K562 (cell line): ENCODE measurements around the gene AKAP6. TPM values are rescaled to one million over a fixed set of nuclear protein-coding genes. Genes with fewer than 3 reads are reported as not detected.

Source experiments
- ATAC-seq: fragments of 200-7000 bp; cut with Tn5 transposase; 3 replicates; pipeline ENCODE4 v1.9.1; 2020; ENCODE audit warnings: moderate library complexity
- BruUV-seq: library from RNA; stranded (reverse); fragments of 400-500 nt; replicated peaks from 2 replicates; lab custom pipeline; 2021; lab: Mats Ljungman, UMichigan
- CTCF ChIA-PET: fragments of 300-600 bp; formaldehyde crosslinking; extraction: SDS; loops from one replicate; lab custom pipeline; 2021; ENCODE audit warnings: low intra/inter-chr PET ratio; lab: Yijun Ruan, JAX
- POLR2A ChIA-PET: fragments of 300-600, 350-650 bp; sonication (Branson Sonifier 250); formaldehyde crosslinking; extraction: SDS; loops from one replicate; lab custom pipeline; 2021; ENCODE audit warnings: antibody characterized with exemption, inconsistent platforms; lab: Yijun Ruan, JAX
- DNase-seq, 4 experiments: peaks; one replicate each; pipeline versions ENCODE4 v3.0.0 to v3.0.0-alpha.2; 2011 to 2018; ENCODE audit warnings: low spot score in 3 of 4, mixed read lengths in 3 of 4; ENCODE audit errors: extremely low read depth in 1 of 4
- FAIRE-seq: peaks from 2 replicates; lab custom pipeline; 2011; peaks lifted over from hg19 to GRCh38; lab: Jason Lieb, UNC
- H2AFZ ChIP-seq: 2 replicates; pipeline ENCODE4 v1.6.0; 2011; ENCODE audit warnings: low read depth, low read length, control low read depth, inconsistent platforms
- H3K27ac ChIP-seq: fragments of 200-600 bp; 3 replicates; pipeline ENCODE4 v1.8.0; 2011; ENCODE audit warnings: low read depth, mild to moderate bottlenecking, control low read depth, inconsistent platforms, low read length, moderate library complexity, mixed read lengths; ENCODE audit errors: extremely low read depth
- H3K27me3 ChIP-seq, 2 experiments: fragments of 300-600 bp in 1 of 2; 2 replicates in 1 of 2; 3 replicates in 1 of 2; pipeline versions ENCODE4 v1.6.0 to v1.8.0; 2011; ENCODE audit warnings: inconsistent platforms in 2 of 2, low read length in 2 of 2, mild to moderate bottlenecking in 1 of 2, mixed read lengths in 1 of 2, moderate library complexity in 1 of 2; ENCODE audit not compliant: control insufficient read depth in 2 of 2, insufficient read depth in 2 of 2
- H3K36me3 ChIP-seq: fragments of 300-600 bp; 3 replicates; pipeline ENCODE4 v1.8.0; 2011; ENCODE audit warnings: mild to moderate bottlenecking, low read length, inconsistent platforms; ENCODE audit not compliant: control insufficient read depth, insufficient read depth
- H3K4me1 ChIP-seq, 2 experiments: fragments of 200-600 bp in 1 of 2; replicated peaks in 1 of 2; 2 replicates in 1 of 2; 3 replicates in 1 of 2; pipeline versions ENCODE4 v1.5.1 to v1.8.0; 2011; ENCODE audit warnings: inconsistent platforms in 2 of 2, low read length in 2 of 2, mild to moderate bottlenecking in 1 of 2, mixed read lengths in 1 of 2, moderate library complexity in 1 of 2; ENCODE audit not compliant: control insufficient read depth in 2 of 2, insufficient read depth in 2 of 2
- H3K4me2 ChIP-seq: 2 replicates; pipeline ENCODE4 v1.6.1; 2011; ENCODE audit warnings: low read length, control low read depth, inconsistent platforms, mixed read lengths; ENCODE audit not compliant: insufficient read depth
- H3K4me3 ChIP-seq: fragments of 200-600 bp; sonication (generic), shearing (Covaris generic); 2 replicates; pipeline ENCODE4 v1.5.1; 2016; ENCODE audit warnings: control low read depth, inconsistent platforms
- H3K79me2 ChIP-seq: fragments of 200-600 bp; 3 replicates; pipeline ENCODE4 v1.8.0; 2011; ENCODE audit warnings: low read length, inconsistent platforms; ENCODE audit not compliant: control insufficient read depth, insufficient read depth
- H3K9ac ChIP-seq, 2 experiments: 2 replicates each; pipeline versions ENCODE4 v1.6.0 to v1.6.1; 2011; ENCODE audit warnings: low read depth in 2 of 2, low read length in 2 of 2, control low read depth in 1 of 2, inconsistent platforms in 1 of 2, mild to moderate bottlenecking in 1 of 2, mixed read lengths in 1 of 2; ENCODE audit not compliant: insufficient read depth in 1 of 2
- H3K9me1 ChIP-seq: one replicate; pipeline ENCODE4 v1.6.0; 2011; ENCODE audit warnings: inconsistent platforms, mild to moderate bottlenecking, low read length, moderate library complexity; ENCODE audit not compliant: control insufficient read depth, insufficient read depth
- H3K9me3 ChIP-seq: replicated peaks from 2 replicates; pipeline ENCODE4 v1.5.1; 2011; ENCODE audit warnings: low read depth, low read length, inconsistent platforms; ENCODE audit not compliant: control insufficient read depth, insufficient read depth
- H4K20me1 ChIP-seq: replicated peaks from 2 replicates; pipeline ENCODE4 v1.6.1; 2011; ENCODE audit warnings: low read length, inconsistent platforms, mixed read lengths; ENCODE audit not compliant: control insufficient read depth, insufficient read depth
- CBX3 ChIP-seq, 2 experiments: IDR thresholded peaks; 1 replicate in 1 of 2; 2 replicates in 1 of 2; pipeline ENCODE4 v1.6.1; 2012; ENCODE audit warnings: inconsistent platforms in 2 of 2, low read length in 2 of 2, borderline replicate concordance in 1 of 2, control low read depth in 1 of 2
- FIP1L1 ChIP-seq: fragments of 200-400 bp; formaldehyde crosslinking; IDR thresholded peaks from 2 replicates; pipeline ENCODE4 v1.6.1; 2018; ENCODE audit warnings: mild to moderate bottlenecking, low read depth, low read length; ENCODE audit not compliant: poor library complexity, severe bottlenecking
- HDAC6 ChIP-seq: IDR thresholded peaks from 2 replicates; pipeline ENCODE4 v1.6.1; 2012; ENCODE audit warnings: low read depth, mild to moderate bottlenecking, control low read depth, inconsistent platforms, low read length, moderate library complexity
- HDAC8 ChIP-seq: fragments of 450-650 bp; IDR thresholded peaks from 2 replicates; pipeline ENCODE4 v1.6.1; 2016; ENCODE audit warnings: mild to moderate bottlenecking, missing genetic modification characterization, moderate library complexity, missing compliant biosample characterization
- HSF4 ChIP-seq: fragments of 250-450 bp; sonication (Bioruptor Pico); IDR thresholded peaks from 2 replicates; pipeline ENCODE4 v2.1.2; 2022; ENCODE audit warnings: mild to moderate bottlenecking, moderate library complexity, borderline replicate concordance
- ILF3 ChIP-seq: fragments of 450-650 bp; IDR thresholded peaks from 2 replicates; pipeline ENCODE4 v1.6.1; 2018; ENCODE audit warnings: antibody characterized with exemption, mild to moderate bottlenecking, moderate library complexity, borderline replicate concordance
- KDM4B ChIP-seq, 2 experiments: fragments of 450-650 bp in 1 of 2; sonication (generic) in 1 of 2; IDR thresholded peaks; 2 replicates each; pipeline ENCODE4 v1.6.1; 2016 to 2017; ENCODE audit warnings: borderline replicate concordance in 2 of 2, antibody characterized with exemption in 1 of 2, low read depth in 1 of 2, mild to moderate bottlenecking in 1 of 2
- MCM3 ChIP-seq: fragments of 450-650 bp; IDR thresholded peaks from 2 replicates; pipeline ENCODE4 v1.6.1; 2016
- MEF2D ChIP-seq: conservative IDR thresholded peaks from 2 replicates; pipeline ENCODE4 v1.6.1; 2016; ENCODE audit warnings: low read depth, missing genetic modification characterization, missing compliant biosample characterization
- NCOR1 ChIP-seq: fragments of 450-650 bp; IDR thresholded peaks from 2 replicates; pipeline ENCODE4 v1.6.1; 2016; ENCODE audit warnings: mild to moderate bottlenecking, moderate library complexity
- RB1 ChIP-seq: fragments of 450-650 bp; IDR thresholded peaks from 2 replicates; pipeline ENCODE4 v1.6.1; 2017; ENCODE audit warnings: low read depth, mild to moderate bottlenecking
- RERE ChIP-seq: sonication (generic); formaldehyde crosslinking; IDR thresholded peaks from 2 replicates; pipeline ENCODE4 v1.8.0; 2023; ENCODE audit warnings: missing genetic modification reagents, mild to moderate bottlenecking, borderline replicate concordance
- TRIM24 ChIP-seq, 2 experiments: fragments of 450-650 bp; IDR thresholded peaks; 2 replicates each; pipeline ENCODE4 v1.6.1; 2016
- ZNF583 ChIP-seq: fragments of 250-450 bp; sonication (Bioruptor Pico); IDR thresholded peaks from 2 replicates; pipeline ENCODE4 v1.4.0; 2020
- WGBS: fragments of 100-300 bp; shearing (Covaris generic); methylation state at CpG from one replicate; pipeline ENCODE4 v1.1.6; 2016; ENCODE audit warnings: low coverage, mixed read lengths; ENCODE audit not compliant: insufficient coverage; ENCODE audit errors: missing lambda C conversion rate; 5-methylcytosine and 5-hydroxymethylcytosine counted together
- in situ Hi-C: fragments of 300-500 bp; cut with MboI; formaldehyde crosslinking; loops from 4 replicates; pipeline ENCODE4 v1.15.0; 2018; ENCODE audit warnings: inconsistent platforms, mixed read lengths
- intact Hi-C: fragments of 100-400 bp; cut with micrococcal nuclease; formaldehyde crosslinking; loops from 2 replicates; pipeline ENCODE4 v1.14.2; 2022
- polyA plus RNA-seq, 8 experiments: library from polyadenylated mRNA; depleted of rRNA in 4 of 8; stranded (reverse) in 5 of 8; unstranded in 3 of 8; fragments of >200 nt; fragmentation: Nextera tagmentation in 2 of 8; fragmentation: Illumina TruSeq in 1 of 8; extraction: Ambion mirVana in 2 of 8; extraction: Trizol in 1 of 8; gene quantifications; 2 replicates each; pipeline versions ENCODE4 v1.2.1 to v1.2.3, GENCODE V29; 2011 to 2014; ENCODE audit warnings: inconsistent platforms in 1 of 8, missing spikeins in 1 of 8
- total RNA-seq, 7 experiments: library from RNA; depleted of rRNA in 6 of 7; stranded (reverse); fragments of >200 nt in 6 of 7; fragmentation: Illumina TruSeq in 2 of 7; extraction: Trizol in 2 of 7; gene quantifications; 2 replicates each; pipeline versions ENCODE4 v1.2.1 to v1.2.3, GENCODE V29; 2011 to 2021; ENCODE audit warnings: low replicate concordance in 1 of 7
- TF ChIP-seq, protein P1 (sequence below): sonication (generic); formaldehyde crosslinking; IDR thresholded peaks from 2 replicates; pipeline ENCODE4 v1.4.0; 2020; ENCODE audit warnings: mild to moderate bottlenecking, missing genetic modification reagents
- TF ChIP-seq, protein P2 (sequence below), 2 experiments: fragments of 250-450 bp in 1 of 2; fragments of 450-650 bp in 1 of 2; sonication (Bioruptor Pico) in 1 of 2; IDR thresholded peaks; 2 replicates each; pipeline versions ENCODE4 v1.6.1 to v1.8.0; 2016 to 2021; ENCODE audit warnings: mild to moderate bottlenecking in 2 of 2, moderate library complexity in 2 of 2, missing compliant biosample characterization in 1 of 2, missing genetic modification characterization in 1 of 2

The AKAP6 gene
- total and polyA plus RNA-seq, 9 of the 15 experiments (the other 6 are each of a cell fraction or from before 2014, with no cell fraction given): 0.03 to 1.7 (median 0.48) TPM

DNA sequence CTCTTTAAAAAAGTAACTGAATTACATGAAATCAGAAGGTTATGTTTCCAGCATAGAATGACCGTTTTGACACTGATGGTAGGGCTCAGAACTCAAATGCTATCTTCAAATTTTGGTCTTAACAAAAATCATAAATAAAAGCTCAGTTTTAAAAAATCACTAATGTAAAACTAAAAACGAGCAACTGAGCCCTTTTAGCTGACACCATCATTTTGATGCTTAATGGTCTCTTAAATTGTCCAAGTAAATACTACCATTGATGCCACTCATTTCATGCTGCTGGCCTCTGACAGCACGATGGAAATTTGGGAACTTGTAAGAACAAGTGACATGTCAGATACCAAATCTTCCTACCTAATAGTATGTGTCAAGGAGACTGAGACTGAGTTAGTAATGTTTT, 205.0 kb downstream of the AKAP6 start:
- ATAC-seq (no peak), DNase-seq (no peak), FAIRE-seq (no peak)
- Histone ChIP-seq H3K4me3 (no peak overlapping the region), H3K4me2 (no peak overlapping the region), H3K9ac (no peak overlapping the region), H2AFZ (no peak overlapping the region), H3K27me3 (no peaks in the 10 kb centered on the region; a peak in 1 of 5 replicates), H4K20me1 (no peaks in the 10 kb centered on the region), H3K36me3 (no peaks in the 10 kb centered on the region), H3K9me1 (no peaks in the 10 kb centered on the region), H3K79me2 (no peaks in the 10 kb centered on the region), H3K4me1 (no peaks in the 10 kb centered on the region), H3K27ac (no peak overlapping the region), H3K9me3 (no peaks in the 10 kb centered on the region)
- in situ Hi-C loops: no loop called here
- BruUV-seq: no TSS peak
- ChIA-PET CTCF (no interaction called here), POLR2A (no interaction called here)
- intact Hi-C loops: no loop called here
- TF ChIP-seq HDAC6 (no peak), CBX3 (IDR thresholded peaks at IDR 0.05; ENCODE audit: borderline replicate concordance in 1 of 2, low read length in 2 of 2) (no peak), MCM3 (no peak), RB1 (no peak), HDAC8 (no peak), ILF3 (no peak), RERE (CRISPR knock-in tag) (no peak), KDM4B (IDR thresholded peaks at IDR 0.05; ENCODE audit: borderline replicate concordance in 2 of 2, low read depth in 1 of 2) (no peak), HSF4 (no peak), MEF2D (no peak), NCOR1 (no peak), ZNF583 (no peak), TRIM24 (IDR thresholded peaks at IDR 0.05) (no peak), FIP1L1 (no peak)
- TF ChIP-seq, protein P1, sequence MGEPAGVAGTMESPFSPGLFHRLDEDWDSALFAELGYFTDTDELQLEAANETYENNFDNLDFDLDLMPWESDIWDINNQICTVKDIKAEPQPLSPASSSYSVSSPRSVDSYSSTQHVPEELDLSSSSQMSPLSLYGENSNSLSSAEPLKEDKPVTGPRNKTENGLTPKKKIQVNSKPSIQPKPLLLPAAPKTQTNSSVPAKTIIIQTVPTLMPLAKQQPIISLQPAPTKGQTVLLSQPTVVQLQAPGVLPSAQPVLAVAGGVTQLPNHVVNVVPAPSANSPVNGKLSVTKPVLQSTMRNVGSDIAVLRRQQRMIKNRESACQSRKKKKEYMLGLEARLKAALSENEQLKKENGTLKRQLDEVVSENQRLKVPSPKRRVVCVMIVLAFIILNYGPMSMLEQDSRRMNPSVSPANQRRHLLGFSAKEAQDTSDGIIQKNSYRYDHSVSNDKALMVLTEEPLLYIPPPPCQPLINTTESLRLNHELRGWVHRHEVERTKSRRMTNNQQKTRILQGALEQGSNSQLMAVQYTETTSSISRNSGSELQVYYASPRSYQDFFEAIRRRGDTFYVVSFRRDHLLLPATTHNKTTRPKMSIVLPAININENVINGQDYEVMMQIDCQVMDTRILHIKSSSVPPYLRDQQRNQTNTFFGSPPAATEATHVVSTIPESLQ (CRISPR knock-in tag): no peak
- TF ChIP-seq, protein P2, sequence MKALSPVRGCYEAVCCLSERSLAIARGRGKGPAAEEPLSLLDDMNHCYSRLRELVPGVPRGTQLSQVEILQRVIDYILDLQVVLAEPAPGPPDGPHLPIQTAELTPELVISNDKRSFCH (CRISPR knock-in tag; IDR thresholded peaks at IDR 0.05): no peak
- TF ChIP-seq, protein P2 (tag; IDR thresholded peaks at IDR 0.05): no peak
- WGBS: 0% methylated on average over 3 of the region's 3 CpGs
